GM12875 (cell line): ENCODE data around the gene LZTR1.
"Not testable (repeated sequence)": the region's sequence is repeated elsewhere in the genome, so short reads cannot be mapped to it uniquely, and the experiment has no call there.

ENCODE experiments used
- H3K4me3 ChIP-seq: one replicate; pipeline ENCODE4 v1.5.1; 2011; ENCODE audit warnings: low read depth, low read length, control low read depth
- TF ChIP-seq, protein P1 (sequence below): IDR thresholded peaks from 2 replicates; pipeline ENCODE4 v1.5.1; 2011; ENCODE audit warnings: low read depth, mild to moderate bottlenecking, control low read depth, inconsistent platforms, low read length, moderate library complexity, borderline replicate concordance; ENCODE audit not compliant: insufficient read depth

Gene LZTR1

DNA sequence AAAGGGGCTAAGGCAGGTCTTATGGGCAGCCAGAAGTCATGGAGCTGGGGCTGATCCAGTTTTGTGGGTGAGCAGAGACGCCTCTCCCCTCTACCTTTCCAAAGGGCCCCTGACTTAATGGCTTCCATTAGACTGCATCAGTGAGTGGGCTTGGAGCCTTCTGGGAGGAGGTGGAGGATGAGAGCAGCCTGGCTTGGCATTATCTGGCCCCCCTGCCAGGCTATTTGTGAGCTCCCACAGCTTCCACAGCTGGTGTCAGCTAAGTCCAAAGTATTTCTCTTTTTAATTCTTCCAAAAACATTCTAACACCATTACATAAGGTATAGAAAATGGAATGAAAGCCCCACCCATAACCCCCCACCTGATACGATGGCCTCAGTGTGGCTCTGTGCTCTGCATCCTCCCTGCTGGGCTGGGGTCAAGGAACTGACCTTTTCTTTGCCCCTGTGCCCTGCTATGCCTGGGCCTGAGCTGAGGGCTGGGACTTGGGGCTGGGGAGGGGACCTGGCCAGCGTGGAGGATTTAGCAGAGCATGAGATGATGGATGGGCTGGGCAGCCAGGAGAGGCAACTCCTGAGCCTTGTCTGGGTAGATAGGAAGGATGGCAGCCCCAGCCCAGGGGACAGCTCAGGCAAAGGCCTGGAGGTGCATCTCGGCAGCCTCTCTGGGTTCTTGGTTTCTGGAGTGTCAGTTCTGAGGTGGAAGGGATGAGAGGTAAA is 11.0 kb upstream of the LZTR1 start:
- H3K4me3 ChIP-seq = no peak overlapping the region
- TF ChIP-seq, protein P1, sequence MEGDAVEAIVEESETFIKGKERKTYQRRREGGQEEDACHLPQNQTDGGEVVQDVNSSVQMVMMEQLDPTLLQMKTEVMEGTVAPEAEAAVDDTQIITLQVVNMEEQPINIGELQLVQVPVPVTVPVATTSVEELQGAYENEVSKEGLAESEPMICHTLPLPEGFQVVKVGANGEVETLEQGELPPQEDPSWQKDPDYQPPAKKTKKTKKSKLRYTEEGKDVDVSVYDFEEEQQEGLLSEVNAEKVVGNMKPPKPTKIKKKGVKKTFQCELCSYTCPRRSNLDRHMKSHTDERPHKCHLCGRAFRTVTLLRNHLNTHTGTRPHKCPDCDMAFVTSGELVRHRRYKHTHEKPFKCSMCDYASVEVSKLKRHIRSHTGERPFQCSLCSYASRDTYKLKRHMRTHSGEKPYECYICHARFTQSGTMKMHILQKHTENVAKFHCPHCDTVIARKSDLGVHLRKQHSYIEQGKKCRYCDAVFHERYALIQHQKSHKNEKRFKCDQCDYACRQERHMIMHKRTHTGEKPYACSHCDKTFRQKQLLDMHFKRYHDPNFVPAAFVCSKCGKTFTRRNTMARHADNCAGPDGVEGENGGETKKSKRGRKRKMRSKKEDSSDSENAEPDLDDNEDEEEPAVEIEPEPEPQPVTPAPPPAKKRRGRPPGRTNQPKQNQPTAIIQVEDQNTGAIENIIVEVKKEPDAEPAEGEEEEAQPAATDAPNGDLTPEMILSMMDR = no peak

DNA sequence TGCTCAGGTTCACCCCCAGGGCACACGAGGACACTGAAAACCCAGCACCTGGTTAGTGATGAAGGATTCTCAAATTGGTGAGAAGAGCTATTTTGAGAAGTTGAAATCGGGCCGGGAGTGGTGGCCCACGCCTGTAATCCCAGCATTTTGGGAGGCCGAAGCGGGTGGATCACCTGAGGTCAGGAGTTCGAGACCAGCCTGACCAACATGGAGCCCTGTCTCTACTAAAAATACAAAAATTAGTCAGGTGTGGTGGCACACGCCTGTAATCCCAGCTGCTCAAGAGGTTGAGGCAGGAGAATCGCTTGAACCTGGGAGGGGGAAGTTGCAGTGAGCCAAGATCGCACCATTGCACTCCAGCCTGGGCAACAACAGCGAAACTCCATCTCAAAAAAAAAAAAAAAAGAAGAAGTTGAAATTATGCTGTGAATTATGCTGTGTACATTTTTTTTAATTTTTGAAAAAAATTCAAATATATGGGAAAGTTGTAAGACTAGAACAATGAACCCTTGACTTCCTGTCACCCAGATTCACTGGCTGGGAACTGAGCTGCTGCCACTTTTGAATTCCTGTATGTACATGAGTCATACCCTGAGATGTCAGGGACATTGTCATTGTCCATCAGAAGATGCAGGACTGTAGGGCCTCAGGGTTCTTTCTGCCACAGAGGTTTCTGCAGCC is 9.9 kb upstream of the LZTR1 start:
- not testable (repeated sequence) for H3K4me3 ChIP-seq

DNA sequence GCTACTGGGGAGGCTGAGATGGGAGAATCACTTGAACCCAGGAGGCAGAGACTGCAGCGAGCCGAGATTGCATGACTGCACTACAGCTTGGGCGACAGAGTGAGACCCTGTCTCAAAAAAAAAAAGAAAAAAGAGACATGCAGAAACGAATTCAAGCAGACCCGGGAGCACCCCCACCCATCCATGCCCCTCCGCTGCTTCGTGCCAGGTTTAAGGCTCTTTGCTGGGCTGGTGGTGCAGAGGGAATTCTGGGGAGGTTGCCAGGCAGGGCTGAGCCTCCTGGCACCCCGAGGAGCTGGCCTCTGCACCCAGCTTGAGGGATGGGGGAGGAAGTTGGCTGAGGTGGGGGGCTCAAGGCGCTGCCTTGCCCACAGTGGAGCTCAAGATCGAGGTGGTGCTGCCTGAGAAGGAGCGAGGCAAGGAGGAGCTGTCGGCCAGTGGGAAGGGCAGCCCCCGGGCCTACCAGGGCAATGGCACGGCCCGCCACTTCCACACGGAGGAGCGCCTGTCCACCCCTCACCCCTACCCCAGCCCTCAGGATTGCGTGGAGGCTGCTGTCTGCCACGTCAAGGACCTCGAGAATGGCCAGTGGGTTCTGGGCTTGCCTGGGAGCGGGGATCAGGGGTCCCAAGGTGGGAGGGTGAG is 9.0 kb upstream of the LZTR1 start:
- H3K4me3 ChIP-seq = no peak overlapping the region
- TF ChIP-seq, protein P1 = no peak

DNA sequence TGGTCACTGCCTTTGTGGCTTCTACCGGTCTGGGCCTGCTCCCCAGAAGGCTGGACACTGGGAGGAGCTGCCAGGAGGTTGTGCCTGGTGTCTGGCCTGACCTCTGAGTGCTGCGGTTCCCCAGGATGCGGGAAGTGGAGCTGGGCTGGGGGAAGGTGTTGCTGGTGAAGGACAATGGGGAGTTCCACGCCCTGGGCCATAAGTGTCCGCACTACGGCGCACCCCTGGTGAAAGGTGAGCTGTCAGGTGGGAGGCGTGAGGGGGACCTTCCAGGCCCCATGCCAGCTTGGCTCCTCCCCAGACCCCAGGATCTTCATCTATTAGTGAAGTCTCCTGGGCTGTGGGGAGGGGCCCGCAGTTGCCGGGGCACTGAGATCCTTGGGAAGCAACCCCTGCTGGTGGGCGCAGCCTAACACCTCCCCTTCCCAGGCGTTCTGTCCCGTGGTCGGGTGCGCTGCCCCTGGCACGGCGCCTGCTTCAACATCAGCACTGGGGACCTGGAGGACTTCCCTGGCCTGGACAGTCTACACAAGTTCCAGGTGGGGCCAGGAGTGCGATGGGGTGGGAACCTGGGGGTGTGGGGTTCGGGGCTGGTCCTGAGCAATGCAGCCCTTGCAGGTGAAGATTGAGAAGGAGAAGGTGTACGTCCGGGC is 8.3 kb upstream of the LZTR1 start:
- TF ChIP-seq, protein P1 = no peak
- H3K4me3 ChIP-seq = no peak overlapping the region

DNA sequence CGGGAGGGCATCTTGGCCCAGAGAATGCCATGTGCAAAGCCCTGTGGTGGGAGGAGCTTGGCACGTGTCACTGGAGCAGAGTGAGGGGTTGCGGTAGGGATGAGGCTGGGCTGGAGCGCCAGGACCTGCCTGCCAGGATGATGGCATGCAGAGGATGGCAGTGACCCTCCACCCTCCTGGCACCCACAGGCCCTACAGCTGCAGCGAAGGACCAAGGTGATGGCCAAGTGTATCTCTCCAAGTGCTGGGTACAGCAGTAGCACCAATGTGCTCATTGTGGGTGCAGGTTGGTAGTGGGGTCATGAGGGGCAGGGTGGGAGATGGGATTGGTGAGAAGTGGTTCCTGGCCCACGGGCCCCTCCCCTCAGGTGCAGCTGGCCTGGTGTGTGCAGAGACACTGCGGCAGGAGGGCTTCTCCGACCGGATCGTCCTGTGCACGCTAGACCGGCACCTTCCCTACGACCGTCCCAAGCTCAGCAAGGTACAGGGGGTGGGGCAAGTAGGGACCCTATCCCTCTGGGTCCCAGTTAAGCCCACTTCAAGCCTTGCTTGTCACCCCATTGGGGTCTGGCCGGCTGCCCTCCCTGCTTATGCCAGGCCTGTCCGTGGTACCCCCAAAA is 7.7 kb upstream of the LZTR1 start:
- TF ChIP-seq, protein P1 = no peak

DNA sequence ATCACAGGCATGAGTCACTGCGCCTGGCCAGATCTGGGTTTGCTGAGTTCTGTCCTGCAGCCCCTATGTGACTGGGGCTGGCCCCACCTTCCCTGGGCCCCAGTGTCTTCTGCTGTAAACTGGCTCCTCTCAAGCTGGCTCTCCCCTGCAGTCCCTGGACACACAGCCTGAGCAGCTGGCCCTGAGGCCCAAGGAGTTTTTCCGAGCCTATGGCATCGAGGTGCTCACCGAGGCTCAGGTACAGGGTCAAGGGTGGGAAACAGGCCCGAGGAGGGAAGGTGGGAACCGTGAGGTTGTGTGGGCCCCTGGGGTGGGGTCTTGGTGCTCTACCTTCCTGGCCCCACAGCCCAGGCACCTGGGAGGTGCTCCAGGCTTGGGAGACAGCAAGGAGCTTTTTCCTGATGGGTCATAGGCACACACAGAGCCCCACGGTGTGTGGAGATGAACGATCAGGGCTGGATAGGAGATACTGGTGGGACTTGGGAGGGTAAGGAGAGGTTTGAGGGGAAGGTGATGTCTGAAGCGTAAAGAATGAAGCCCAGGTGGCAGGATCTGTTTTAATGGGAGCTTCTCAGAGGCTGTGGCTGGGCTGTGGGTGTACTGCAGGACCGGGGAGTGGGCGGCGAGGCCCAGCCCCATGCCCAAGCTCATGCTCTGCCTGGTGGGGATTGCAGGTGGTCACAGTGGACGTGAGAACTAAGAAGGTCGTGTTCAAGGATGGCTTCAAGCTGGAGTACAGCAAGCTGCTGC is 6.4 kb upstream of the LZTR1 start:
- TF ChIP-seq, protein P1 = no peak
- H3K4me3 ChIP-seq = no peak overlapping the region

More for the DNA sequence above, 7.7 kb upstream of the LZTR1 start:
- no peak overlapping the region for H3K4me3 ChIP-seq
